Left lobe of liver (tissue), 2 donors: ENCODE results near the gene ATXN7L3B. TPM values are rescaled to one million over a fixed set of nuclear protein-coding genes. Genes with fewer than 3 reads are reported as not detected.

Source experiments
- ATAC-seq: fragments of 200-7000 bp; cut with Tn5 transposase; one replicate; pipeline ENCODE4 v1.9.1; 2020; ENCODE audit warnings: mild to moderate bottlenecking, moderate library complexity
- DNase-seq: peaks from one replicate; pipeline ENCODE4 v3.0.0-alpha.2; 2020; ENCODE audit warnings: low spot score
- total RNA-seq: library from RNA; stranded (reverse); gene quantifications from one replicate; pipeline ENCODE4 v1.2.1, GENCODE V29; 2021
- donor health status: DM: no; HTN: no; CAD: no; lungs with moderate emphysema.
- donor health status: DM: no; HTN: yes; CAD: no.

Gene ATXN7L3B
- total RNA-seq, 1 donor from 2014 or later, result 12.8 TPM

- no peak for DNase-seq
- ATAC-seq, result no peak
These were observed 9.6 kb downstream of the ATXN7L3B start for GRCh38 chr12:74547249-74547648.

- DNase-seq (no peak), ATAC-seq (no peak)
These were observed 13.7 kb downstream of the ATXN7L3B start for GRCh38 chr12:74551291-74551690.

GRCh38 chr12:74552201-74552600 lies 14.6 kb downstream of the ATXN7L3B start:
- DNase-seq (no peak), ATAC-seq (no peak)

GRCh38 chr12:74559728-74560127 lies 22.1 kb downstream of the ATXN7L3B start:
- DNase-seq (no peak), ATAC-seq (no peak)

GRCh38 chr12:74563927-74564326 lies 26.3 kb downstream of the ATXN7L3B start:
- no peak for DNase-seq
- ATAC-seq, result no peak

GRCh38 chr12:74578486-74578885 lies 40.9 kb downstream of the ATXN7L3B start:
- DNase-seq, result no peak
- ATAC-seq, result no peak

GRCh38 chr12:74579446-74579845 lies 41.8 kb downstream of the ATXN7L3B start:
- no peak for ATAC-seq
- no peak for DNase-seq

- ATAC-seq, result no peak
- DNase-seq, result no peak
These were observed 42.3 kb downstream of the ATXN7L3B start for GRCh38 chr12:74579981-74580380.

GRCh38 chr12:74581439-74581838 lies 43.8 kb downstream of the ATXN7L3B start:
- DNase-seq (no peak), ATAC-seq (no peak)

- DNase-seq (no peak), ATAC-seq (no peak)
These were observed 46.9 kb downstream of the ATXN7L3B start for GRCh38 chr12:74584483-74585062.

GRCh38 chr12:74586251-74586650 lies 48.6 kb downstream of the ATXN7L3B start:
- ATAC-seq, result no peak
- no peak for DNase-seq
